KMS-11 (cell line): ENCODE measurements around the gene CDK12.

Experiments
- H2AFZ ChIP-seq: fragments of 200-600 bp; sonication (generic); 2 replicates; pipeline ENCODE4 v1.6.1; 2016; ENCODE audit warnings: antibody characterized with exemption, mixed run types, low read depth
- H3K27ac ChIP-seq: fragments of 200-600 bp; sonication (generic); 2 replicates; pipeline ENCODE4 v1.6.1; 2016; ENCODE audit warnings: mild to moderate bottlenecking, mixed run types
- H3K27me3 ChIP-seq: fragments of 200-600 bp; sonication (generic); 2 replicates; pipeline ENCODE4 v1.6.1; 2017; ENCODE audit warnings: mild to moderate bottlenecking, low read depth, mixed run types, moderate library complexity; ENCODE audit not compliant: insufficient read depth
- H3K36me3 ChIP-seq: fragments of 200-600 bp; sonication (generic); 2 replicates; pipeline ENCODE4 v1.6.1; 2017; ENCODE audit warnings: mild to moderate bottlenecking, mixed run types; ENCODE audit not compliant: insufficient read depth
- H3K4me1 ChIP-seq: fragments of 200-600 bp; sonication (generic); 2 replicates; pipeline ENCODE4 v1.6.1; 2016; ENCODE audit warnings: mild to moderate bottlenecking, low read depth, mixed run types; ENCODE audit not compliant: poor library complexity, severe bottlenecking
- H3K4me2 ChIP-seq: fragments of 200-600 bp; sonication (generic); 2 replicates; pipeline ENCODE4 v1.7.0; 2016; ENCODE audit warnings: mild to moderate bottlenecking, mixed run types
- H3K4me3 ChIP-seq: fragments of 200-600 bp; sonication (generic); IDR thresholded peaks from 2 replicates; pipeline ENCODE4 v1.6.1; 2017; ENCODE audit warnings: low read depth, low read length, mixed read lengths; ENCODE audit not compliant: insufficient read depth
- H3K79me2 ChIP-seq: fragments of 200-600 bp; sonication (generic); 2 replicates; pipeline ENCODE4 v1.6.1; 2016; ENCODE audit warnings: low read depth, mixed run types; ENCODE audit not compliant: insufficient read depth
- H3K9ac ChIP-seq: fragments of 200-600 bp; sonication (generic); 2 replicates; pipeline ENCODE4 v1.6.1; 2016; ENCODE audit warnings: mild to moderate bottlenecking, mixed run types
- H4K20me1 ChIP-seq: fragments of 200-600 bp; sonication (generic); 2 replicates; pipeline ENCODE4 v1.6.1; 2016; ENCODE audit warnings: mild to moderate bottlenecking, mixed run types; ENCODE audit not compliant: insufficient read depth
- TF ChIP-seq, protein P1 (sequence below): fragments of 200-600 bp; sonication (generic); conservative IDR thresholded peaks from 2 replicates; pipeline ENCODE4 v1.6.1; 2017; ENCODE audit warnings: low read depth, mild to moderate bottlenecking, antibody characterized with exemption, low read length, moderate library complexity, mixed read lengths

The CDK12 gene

DNA sequence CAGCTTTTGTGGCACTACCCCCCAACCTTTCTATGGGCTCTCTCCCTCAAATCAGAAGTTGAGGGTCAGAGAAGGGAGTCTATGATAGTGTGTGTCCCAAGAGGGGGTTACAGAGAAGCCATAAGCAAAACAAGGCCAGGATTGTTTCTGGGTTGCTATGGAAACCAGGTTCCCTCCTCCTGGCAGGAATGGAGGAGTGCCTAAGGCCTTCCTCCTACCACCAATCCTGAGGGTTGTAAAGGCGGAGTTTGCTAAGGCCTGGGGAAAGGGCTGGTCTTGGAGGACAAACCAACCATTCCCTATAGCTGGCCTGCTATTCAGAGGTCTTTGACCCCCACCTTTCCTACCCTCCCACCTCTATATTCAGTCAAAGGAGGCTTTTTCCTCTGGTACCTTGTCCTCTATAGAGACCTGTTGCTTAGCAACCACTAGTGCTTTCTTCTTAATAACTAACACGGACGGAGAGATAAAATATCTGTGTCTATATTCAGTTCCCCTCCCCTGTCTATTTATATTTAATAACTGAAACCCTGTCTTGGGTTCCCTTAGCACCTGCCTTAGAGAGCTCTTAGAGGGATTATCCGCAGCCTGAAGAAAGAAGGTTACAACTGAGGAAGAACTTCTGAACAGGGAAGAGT lies 103.0 kb downstream of the CDK12 start:
- no peak overlapping the region for H3K27ac ChIP-seq
- no peak overlapping the region for H3K9ac ChIP-seq
- no peak overlapping the region for H2AFZ ChIP-seq
- no peaks in the 10 kb centered on the region for H3K36me3 ChIP-seq
- H4K20me1 ChIP-seq, result no peaks in the 10 kb centered on the region
- H3K4me3 ChIP-seq, result no peak overlapping the region
- no peaks in the 10 kb centered on the region for H3K79me2 ChIP-seq
- H3K27me3 ChIP-seq, result no peaks in the 10 kb centered on the region
- TF ChIP-seq, protein P1, sequence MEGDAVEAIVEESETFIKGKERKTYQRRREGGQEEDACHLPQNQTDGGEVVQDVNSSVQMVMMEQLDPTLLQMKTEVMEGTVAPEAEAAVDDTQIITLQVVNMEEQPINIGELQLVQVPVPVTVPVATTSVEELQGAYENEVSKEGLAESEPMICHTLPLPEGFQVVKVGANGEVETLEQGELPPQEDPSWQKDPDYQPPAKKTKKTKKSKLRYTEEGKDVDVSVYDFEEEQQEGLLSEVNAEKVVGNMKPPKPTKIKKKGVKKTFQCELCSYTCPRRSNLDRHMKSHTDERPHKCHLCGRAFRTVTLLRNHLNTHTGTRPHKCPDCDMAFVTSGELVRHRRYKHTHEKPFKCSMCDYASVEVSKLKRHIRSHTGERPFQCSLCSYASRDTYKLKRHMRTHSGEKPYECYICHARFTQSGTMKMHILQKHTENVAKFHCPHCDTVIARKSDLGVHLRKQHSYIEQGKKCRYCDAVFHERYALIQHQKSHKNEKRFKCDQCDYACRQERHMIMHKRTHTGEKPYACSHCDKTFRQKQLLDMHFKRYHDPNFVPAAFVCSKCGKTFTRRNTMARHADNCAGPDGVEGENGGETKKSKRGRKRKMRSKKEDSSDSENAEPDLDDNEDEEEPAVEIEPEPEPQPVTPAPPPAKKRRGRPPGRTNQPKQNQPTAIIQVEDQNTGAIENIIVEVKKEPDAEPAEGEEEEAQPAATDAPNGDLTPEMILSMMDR, result no peak
- no peak overlapping the region for H3K4me2 ChIP-seq
- no peaks in the 10 kb centered on the region for H3K4me1 ChIP-seq

DNA sequence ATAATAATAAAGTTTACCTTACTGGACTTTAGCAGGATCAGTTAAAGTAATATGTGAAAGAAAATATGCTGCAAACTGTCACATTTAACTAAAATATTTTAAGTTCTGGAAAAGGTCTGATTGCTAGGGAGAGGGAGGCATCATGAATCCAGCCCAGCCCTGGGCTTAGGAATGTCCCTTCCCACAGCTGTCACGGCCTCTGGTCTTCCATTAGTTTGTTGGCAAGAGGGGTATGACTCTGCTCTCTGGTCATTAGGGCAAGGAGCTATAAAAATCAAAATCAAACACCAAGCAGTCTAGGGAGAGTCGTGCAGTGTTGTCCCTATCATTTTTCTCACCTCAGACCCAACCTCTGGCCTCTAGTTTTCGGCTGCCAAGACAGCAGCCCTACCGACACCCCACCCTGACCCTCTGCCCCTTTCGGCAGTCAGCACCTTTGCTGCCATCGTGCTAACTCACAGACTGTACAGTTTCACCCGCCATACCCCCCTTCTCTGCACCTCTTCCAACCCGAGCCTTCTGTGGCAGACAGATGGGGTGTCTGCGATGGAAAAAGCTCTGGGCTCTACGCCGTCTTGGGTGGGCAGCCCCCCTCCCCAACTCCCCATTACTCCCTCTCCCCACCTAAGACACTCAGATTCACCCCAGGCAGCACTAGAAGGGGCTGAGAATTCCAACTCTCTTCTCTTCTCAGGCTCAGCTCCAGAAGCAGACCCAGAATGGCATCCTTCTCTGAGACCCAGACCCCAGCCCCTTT lies 105.0 kb downstream of the CDK12 start:
- no peak overlapping the region for H2AFZ ChIP-seq
- no peak overlapping the region for H3K27ac ChIP-seq
- no peaks in the 10 kb centered on the region for H3K79me2 ChIP-seq
- TF ChIP-seq, protein P1, result no peak
- H3K4me2 ChIP-seq, result no peak overlapping the region
- H4K20me1 ChIP-seq, result no peaks in the 10 kb centered on the region
- no peak overlapping the region for H3K4me3 ChIP-seq
- no peaks in the 10 kb centered on the region for H3K4me1 ChIP-seq
- no peaks in the 10 kb centered on the region for H3K27me3 ChIP-seq
- H3K9ac ChIP-seq, result no peak overlapping the region
- no peaks in the 10 kb centered on the region for H3K36me3 ChIP-seq

DNA sequence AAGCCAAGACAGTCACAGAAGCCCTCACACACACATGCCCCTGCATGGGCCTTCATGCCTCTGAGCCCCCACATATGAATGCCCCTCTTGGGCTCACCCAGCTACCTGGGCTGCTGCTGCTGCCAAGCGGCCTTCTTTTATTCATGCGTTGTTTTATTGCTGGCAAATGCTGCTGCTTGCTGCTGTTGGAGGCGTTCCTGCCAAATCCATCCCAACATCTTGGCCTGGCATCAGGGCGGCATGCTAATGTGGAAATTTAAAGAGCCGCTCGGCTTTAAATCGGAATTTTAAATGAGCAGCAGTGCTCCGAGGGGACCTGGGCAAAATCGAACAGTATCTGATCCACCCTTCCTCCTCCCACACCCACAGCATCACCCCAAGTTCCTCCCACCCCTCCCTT lies 107.4 kb downstream of the CDK12 start:
- no peaks in the 10 kb centered on the region for H4K20me1 ChIP-seq
- no peaks in the 10 kb centered on the region for H3K27me3 ChIP-seq
- no peak overlapping the region for H3K4me2 ChIP-seq
- TF ChIP-seq, protein P1, result no peak
- no peaks in the 10 kb centered on the region for H3K4me1 ChIP-seq
- no peak overlapping the region for H3K4me3 ChIP-seq
- no peak overlapping the region for H3K27ac ChIP-seq
- H3K79me2 ChIP-seq, result no peaks in the 10 kb centered on the region
- no peaks in the 10 kb centered on the region for H3K36me3 ChIP-seq
- H3K9ac ChIP-seq, result no peak overlapping the region
- no peak overlapping the region for H2AFZ ChIP-seq

DNA sequence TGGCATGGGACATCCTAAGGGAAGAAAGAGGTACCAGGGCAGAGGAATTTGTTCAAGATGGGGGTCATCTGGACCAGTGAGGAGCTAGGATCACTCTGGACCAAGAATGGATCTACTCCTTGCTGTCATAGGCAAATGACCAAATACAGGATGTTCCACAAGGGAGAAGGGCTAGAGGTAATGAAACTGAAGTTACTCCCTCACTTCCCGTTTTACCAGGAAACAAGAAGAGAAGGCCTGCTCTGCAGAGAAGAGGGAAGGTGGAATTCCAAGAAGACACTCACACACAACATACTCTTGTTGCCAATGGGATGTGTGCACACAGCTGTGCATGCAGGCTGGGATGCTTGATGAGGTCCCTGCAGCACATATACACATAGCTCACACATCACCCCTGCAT lies 107.8 kb downstream of the CDK12 start:
- no peaks in the 10 kb centered on the region for H3K27me3 ChIP-seq
- no peaks in the 10 kb centered on the region for H3K4me1 ChIP-seq
- TF ChIP-seq, protein P1, result no peak
- no peaks in the 10 kb centered on the region for H3K79me2 ChIP-seq
- H3K36me3 ChIP-seq, result no peaks in the 10 kb centered on the region
- no peak overlapping the region for H2AFZ ChIP-seq
- no peak overlapping the region for H3K4me3 ChIP-seq
- no peaks in the 10 kb centered on the region for H4K20me1 ChIP-seq
- H3K4me2 ChIP-seq, result no peak overlapping the region
- no peak overlapping the region for H3K27ac ChIP-seq
- H3K9ac ChIP-seq, result no peak overlapping the region
